Measurements from ENCODE around the gene GALNT1.

Gene GALNT1

DNA sequence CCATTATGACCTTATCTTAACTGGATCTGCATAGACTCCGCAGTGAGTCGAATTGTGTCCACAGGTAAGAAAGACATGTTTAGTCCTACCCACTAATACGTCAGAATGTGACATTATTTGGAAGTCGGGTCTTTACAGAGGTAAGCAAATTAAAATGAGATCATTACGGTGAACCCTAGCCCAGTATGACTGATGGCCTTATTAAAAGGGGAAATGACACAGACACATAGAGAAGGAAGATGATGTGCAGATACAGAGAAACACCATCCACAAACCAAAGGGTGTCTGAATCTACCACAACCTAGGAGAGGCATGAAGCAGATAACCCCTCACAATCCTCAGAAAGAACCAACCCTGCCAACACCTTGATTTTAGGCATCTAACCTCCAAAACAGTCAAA is 135.6 kb downstream of the GALNT1 start:
- DNase-seq (ENCODE audit: low spot score): no peak

DNA sequence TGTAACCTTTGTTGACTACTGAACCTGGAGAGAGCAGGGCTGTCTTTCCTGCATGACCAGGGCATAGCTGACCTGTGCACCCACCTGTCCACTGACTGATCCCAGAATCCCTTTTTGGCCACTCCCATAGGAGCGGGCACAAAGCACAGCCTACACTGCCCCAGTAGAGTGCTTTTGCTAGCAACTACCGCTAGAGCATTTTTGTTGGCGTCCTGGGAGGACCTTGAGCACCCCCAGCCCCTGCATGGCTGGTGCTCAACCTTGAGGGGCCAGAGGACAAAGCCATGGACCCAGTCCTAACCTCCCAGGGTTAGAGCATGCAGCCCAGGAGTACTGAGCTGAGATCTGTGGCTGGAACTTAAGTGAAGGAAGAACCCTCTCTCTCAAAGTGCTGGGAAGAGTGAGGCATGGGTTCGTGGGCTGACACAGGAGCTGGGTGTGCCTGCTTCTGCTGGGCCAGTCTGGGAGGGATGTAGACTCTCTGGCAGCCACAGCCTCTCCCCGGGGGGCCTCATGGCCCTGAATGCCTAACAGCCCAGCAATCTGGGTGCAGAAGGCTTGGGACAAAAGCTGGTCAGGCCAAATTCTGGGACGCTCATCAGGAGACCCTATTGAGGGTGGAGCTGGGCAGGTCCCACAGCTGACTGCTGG is 140.0 kb downstream of the GALNT1 start:
- DNase-seq (ENCODE audit: low spot score): no peak

DNA sequence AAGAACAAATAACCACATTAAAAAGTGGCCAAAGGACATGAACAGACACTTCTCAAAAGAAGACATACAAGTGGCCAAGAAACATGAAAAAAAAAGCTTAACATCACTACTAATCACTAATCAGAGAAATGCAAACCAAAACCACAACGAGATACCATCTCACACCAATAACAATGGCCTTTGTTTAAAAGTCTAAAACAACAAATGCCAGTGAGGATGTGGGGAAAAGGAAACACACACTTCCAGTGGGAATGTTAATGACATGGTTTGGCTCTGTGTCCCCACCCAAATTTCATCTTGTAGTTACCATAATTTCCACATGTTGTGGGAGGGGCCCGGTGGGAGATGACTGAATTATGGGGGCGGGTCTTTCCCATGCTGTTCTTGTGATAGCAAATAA is 147.1 kb downstream of the GALNT1 start:
- no peak for DNase-seq (ENCODE audit: low spot score)

DNA sequence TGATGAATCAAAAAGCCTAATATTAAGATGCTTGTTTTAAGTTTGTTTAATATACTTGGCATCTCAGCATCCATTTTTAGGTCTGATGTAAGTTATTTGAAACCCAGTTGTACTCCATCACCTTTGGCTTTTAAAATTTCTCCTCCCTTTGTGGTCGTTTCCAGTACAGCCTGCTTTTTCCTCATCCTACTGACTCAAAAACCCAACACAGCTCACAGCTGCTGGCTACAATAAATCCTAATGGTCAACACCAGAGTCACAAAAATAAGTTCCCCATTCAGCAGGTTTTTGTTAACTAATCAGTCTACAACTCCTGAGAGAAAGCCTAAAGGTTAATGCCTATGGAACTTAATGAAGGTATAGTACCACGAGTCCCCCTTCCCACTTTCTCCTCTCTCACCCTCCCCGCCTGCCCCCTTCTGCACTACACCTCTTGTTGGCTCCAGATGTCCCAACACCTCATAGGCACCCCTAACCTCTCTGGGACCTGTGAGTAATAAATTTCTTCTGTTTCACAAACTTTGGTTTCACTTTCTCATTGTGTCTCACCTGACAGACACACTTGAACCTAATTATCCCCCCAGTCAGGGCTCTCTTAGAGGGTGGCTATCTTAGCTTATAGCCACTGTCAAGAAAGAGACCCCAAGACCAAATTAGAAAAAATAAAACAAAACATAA is 148.6 kb downstream of the GALNT1 start:
- DNase-seq (ENCODE audit: low spot score): no peak

- DNase-seq (ENCODE audit: low spot score): no peak
Measured at GRCh38 chr18:35730691-35731370, 149.3 kb downstream of the GALNT1 start.

- no peak for DNase-seq (ENCODE audit: low spot score)
Measured at GRCh38 chr18:35731701-35732100, 150.2 kb downstream of the GALNT1 start.

GRCh38 chr18:35732162-35732561 is 150.6 kb downstream of the GALNT1 start:
- no peak for DNase-seq (ENCODE audit: low spot score)

DNA sequence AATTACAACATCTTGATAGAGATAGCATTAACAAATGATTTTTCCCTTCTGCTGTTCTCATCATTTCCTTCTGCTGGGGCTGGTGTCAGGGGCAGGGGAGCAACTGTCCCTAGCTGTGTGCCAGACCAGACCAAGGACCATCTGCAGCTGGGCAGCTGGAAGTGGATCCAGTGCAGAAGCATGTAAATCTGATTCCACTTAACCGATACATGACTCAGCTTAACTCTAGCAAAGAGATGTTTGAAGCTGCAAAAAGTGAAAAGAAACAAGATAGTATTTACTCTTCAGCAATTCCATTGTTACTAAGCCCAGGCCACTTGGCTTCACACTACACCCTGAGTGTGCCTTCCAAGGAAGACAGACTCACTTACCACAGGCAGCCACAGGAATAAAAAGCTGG is 151.1 kb downstream of the GALNT1 start:
- DNase-seq (ENCODE audit: low spot score): no peak

DNA sequence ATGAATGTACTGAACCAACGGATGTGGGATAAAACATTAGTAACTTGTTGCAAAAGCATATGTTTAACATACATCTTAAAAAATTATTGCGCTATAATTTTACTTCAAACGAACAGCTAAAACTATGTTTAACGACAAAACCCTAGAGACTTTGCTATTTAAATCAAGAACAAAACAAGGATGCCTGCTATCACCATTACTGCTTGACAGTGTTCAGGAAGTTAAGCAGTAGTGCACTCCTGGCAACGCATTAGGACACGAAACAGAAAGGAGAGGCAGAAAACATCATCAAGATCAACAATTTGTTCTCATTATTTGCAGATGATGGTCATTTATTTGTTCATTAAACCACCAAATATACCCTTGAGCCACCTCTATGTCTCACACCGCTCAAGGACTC is 151.9 kb downstream of the GALNT1 start:
- no peak for DNase-seq (ENCODE audit: low spot score)

DNA sequence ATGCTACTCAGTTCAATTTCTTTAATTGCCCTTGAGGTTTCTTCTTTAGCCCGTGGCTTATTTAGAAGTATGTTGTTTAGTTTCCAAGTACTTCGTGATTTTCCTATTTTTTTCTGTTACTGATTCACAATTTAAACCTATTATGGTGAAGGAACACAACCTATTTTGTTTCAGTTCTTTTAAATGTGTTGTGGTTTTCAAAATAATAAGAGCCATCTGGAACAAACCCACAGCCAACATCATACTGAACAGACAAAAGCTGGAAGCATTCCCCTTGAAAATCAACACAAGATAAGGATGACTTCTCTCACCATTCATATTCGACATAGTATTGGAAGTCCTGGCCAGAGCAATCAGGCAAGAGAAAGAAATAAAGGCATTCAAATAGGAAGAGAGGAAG is 155.2 kb downstream of the GALNT1 start:
- no peak for DNase-seq (ENCODE audit: low spot score)

- no peak for DNase-seq (ENCODE audit: low spot score)
Measured at GRCh38 chr18:35739778-35740177, 158.2 kb downstream of the GALNT1 start.

DNA sequence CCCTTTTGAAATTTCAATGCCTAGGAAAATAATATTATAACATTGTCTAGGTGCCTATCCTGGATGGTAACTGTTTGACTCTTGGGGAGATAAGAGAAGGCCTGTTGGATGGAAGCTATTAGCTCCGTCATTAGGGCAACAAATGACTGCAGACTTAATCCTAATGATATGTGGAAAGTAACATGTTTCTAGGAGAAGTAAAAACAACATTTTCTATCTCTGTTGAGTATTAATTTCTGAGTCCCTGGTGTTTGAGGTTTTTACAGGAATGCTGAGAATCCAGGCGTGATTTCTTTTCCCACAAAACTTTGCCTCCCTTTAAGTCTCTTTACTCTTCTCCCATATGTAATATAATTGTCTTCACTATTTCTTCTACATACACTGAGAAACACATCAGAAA is 159.1 kb downstream of the GALNT1 start:
- DNase-seq (ENCODE audit: low spot score): no peak

DNA sequence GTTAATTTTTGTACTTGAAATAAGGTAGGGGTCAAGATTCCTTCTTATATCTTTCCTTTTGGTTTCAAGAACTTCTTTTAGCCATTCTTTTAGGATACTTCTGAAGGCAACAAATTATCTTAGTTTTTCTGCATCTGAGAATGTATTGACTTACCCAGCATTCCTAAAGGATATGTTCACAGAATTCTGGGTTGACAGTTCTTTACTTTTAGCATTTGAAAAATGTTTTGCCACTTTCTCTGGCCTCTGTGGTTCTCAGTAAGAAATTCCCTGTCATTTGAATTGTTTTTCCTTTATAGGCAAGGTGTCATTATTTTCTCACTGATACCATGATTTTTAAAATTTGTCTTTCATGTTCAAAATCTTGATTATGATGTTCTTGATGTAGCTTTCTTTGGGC is 162.4 kb downstream of the GALNT1 start:
- no peak for DNase-seq (ENCODE audit: low spot score)

DNA sequence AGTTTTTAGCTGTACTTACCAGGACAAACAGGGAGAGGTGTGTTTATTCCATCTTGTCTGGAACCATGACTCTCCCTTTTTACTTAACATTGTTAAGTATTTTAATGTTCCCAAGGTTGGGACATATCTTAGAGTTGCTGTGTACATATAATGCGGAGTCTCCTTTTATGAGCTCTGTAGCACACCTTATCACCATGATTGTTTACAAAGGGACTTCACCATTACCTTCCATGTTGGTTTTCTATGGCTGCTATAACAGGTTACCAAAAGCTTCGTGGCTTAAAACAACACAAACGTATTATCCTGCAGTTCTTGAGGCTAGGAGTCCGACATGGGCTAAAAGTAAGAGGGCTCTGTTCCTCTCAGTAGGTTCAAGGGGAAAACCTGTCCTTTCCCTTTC is 164.3 kb downstream of the GALNT1 start:
- DNase-seq (ENCODE audit: low spot score): no peak

GRCh38 chr18:35746826-35747339 is 165.3 kb downstream of the GALNT1 start:
- DNase-seq (ENCODE audit: low spot score): no peak

- DNase-seq (ENCODE audit: low spot score): no peak
Measured at GRCh38 chr18:35747894-35748472, 166.4 kb downstream of the GALNT1 start.

DNA sequence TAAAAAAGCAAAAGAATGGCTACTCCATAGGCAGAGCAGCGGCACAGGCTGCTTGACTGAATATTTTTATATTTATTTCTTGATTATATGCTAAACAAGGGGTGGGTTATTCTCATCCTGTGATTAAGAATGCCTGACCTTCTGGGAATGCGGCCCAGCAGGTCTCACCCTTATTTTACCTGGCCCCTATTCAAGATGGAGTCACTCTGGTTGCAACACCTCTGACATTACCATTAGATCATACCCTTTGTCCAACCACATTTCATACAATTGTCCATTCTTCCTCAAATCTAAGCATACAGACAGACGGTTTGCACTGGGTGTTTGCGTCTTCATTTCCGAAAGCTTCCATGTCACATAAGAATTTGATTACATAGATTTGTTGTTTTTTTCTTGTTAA is 168.2 kb downstream of the GALNT1 start:
- DNase-seq (ENCODE audit: low spot score): no peak

DNA sequence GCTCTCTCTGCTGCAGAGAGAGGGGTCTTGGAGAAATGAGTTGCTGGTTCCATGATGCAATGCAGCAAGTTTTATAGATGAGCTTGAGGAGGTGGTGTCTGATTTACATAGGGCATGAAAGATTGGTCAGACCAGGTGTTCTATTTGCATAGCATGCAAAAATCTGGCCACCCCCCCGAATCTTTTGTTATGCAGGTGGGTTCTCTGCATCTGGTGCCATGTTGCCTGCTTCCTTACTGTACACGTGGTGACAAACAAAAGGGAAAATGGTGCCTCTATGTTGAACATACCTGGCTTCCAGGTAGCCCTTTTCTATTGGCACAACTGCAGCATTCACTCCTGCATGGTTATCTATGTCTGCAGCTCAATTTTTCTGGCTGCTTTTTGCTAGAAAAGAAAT is 169.4 kb downstream of the GALNT1 start:
- no peak for DNase-seq (ENCODE audit: low spot score)

GRCh38 chr18:35753306-35753910 is 171.9 kb downstream of the GALNT1 start:
- no peak for DNase-seq (ENCODE audit: low spot score)

DNA sequence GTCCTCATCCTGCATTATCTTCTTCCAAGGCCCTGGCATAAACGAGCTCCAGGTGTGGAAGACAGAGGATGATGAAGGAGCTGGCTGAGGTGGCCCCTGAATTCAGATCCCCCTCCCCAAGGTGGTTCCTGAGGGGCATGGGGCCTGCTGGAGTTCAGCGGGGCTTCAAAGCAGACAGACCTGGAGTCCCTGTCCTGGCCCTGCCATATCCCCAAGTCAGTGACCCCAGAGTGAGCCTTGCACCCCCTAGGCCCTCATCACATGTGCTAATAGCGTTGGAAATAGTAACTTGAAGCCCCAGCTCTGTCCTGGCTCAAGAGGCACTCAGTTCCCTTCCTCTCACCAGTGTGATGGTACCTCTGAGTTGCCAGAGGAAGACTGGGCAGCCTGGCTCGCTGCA is 172.9 kb downstream of the GALNT1 start:
- no peak for DNase-seq (ENCODE audit: low spot score)

GRCh38 chr18:35755369-35755768 is 173.8 kb downstream of the GALNT1 start:
- no peak for DNase-seq (ENCODE audit: low spot score)

GRCh38 chr18:35756506-35757117 is 175.1 kb downstream of the GALNT1 start:
- peak; percentile 82 for DNase-seq (ENCODE audit: low spot score)

Data from D341Med (cell line).